Measurements from ENCODE around the gene SULT1A4. TPM values are rescaled to one million over a fixed set of nuclear protein-coding genes. Genes with fewer than 3 reads are reported as not detected.
"Not testable (repeated sequence)": the region's sequence is repeated elsewhere in the genome, so short reads cannot be mapped to it uniquely, and the experiment has no call there.

Gene SULT1A4
- 10 to 100 TPM; 14.5 to 26.1 (median 20.8) TPM for polyA plus RNA-seq (ENCODE audit: insufficient read length in 3 of 3)
- long read RNA-seq, donor 1: 0 reads
- long read RNA-seq, donor 2: 0 reads
- long read RNA-seq, donor 3, partial matches to known transcripts: 0 of 3 reads
- long read RNA-seq, donor 3, other reads (novel, unspliced or antisense): 0 of 3 reads
- long read RNA-seq, donor 4, partial matches to known transcripts: 0 of 2 reads
- long read RNA-seq, donor 4, other reads (novel, unspliced or antisense): 0 of 2 reads
- long read RNA-seq, donor 5: 0 reads
- long read RNA-seq, donor 6: 0 reads
- long read RNA-seq, donor 7: 0 reads
- long read RNA-seq, donor 8: 0 reads
- long read RNA-seq, donor 9: 0 reads
- long read RNA-seq, donor 10, partial matches to known transcripts: 0 of 1 reads
- long read RNA-seq, donor 10, other reads (novel, unspliced or antisense): 0 of 1 reads
- long read RNA-seq, donor 11, partial matches to known transcripts: 0 of 1 reads
- long read RNA-seq, donor 11, other reads (novel, unspliced or antisense): 0 of 1 reads
- long read RNA-seq, donor 12: 0 reads
- long read RNA-seq, donor 13: 0 reads
- long read RNA-seq, donor 14, partial matches to known transcripts: 0 of 1 reads
- long read RNA-seq, donor 14, other reads (novel, unspliced or antisense): 0 of 1 reads
- long read RNA-seq, donor 15, partial matches to known transcripts: 0 of 1 reads
- long read RNA-seq, donor 15, other reads (novel, unspliced or antisense): 0 of 1 reads
- long read RNA-seq, donor 16, partial matches to known transcripts: 0 of 2 reads
- long read RNA-seq, donor 16, other reads (novel, unspliced or antisense): 0 of 2 reads

DNA sequence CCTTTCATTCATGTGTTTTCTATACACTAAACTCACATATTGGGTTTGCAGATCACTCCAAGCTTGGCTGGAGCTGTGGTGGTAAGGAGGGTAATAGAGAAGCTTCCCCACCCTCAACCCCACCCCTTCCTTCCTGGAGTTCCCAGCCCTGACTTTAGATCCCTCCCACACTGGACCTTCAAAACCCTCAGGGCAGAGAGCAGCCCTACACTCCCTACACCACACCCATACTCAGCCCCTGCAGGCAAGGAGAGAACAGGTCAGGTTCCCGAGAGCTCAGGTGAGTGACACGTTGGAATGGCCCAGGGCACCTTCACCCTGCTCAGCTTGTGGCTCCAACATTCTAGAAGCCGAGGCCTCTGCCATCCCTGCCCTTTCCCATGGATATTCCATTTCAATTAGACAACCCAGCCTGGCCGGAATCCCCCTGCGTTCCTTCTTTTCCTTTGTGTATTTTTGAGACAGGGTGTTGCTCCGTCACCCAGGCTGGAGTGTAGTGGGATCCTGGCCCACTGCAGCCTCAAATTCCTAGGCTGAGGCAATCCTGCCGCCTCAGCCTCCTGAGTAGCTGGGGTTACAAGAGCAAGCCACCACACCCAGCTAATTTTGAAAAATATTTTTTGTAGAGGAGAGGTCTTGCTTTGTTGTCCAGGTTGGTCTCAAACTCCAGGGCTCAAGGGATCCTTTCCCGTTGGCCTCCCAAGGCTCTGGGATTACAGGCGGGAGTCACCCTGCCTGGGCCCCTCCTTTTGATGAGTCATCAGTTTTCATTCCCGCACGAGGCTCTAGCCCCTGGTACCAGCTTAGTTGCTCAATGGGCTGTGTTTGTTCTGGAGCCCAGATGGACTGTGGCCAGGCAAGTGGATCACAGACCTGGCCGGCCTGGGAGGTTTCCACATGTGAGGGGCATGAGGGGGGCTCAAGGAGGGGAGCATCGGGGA lies at the start of gene SULT1A4:
Gene SULT1A4 (plus strand): TSS at position 208 of the 941 bp plus-strand sequence. CDS start 1,473 bp downstream, outside the sequence.
- not testable (repeated sequence) for DNase-seq (ENCODE audit: extremely low read depth in 1 of 11, low read depth in 9 of 11, low spot score in 4 of 11)

DNA sequence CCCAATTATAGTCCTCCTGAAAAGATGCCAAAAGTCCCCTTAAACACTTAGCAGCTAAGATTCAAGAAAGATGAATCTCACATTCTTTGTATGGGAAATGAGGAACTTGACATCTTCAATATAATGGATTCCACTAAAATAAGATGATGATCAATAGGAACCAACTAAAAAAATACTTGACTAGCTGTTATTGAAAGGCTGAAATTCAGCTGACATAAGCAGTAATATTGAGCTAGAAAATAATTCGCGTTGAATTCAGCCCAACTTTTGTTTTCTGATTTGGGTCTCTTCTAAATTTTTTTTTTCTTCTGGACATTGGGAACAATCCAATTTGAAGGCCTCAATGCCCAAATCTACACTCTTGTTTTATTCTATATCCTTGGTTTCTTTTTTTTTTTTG lies 36.1 kb upstream of the SULT1A4 start:
- not testable (repeated sequence) for DNase-seq (ENCODE audit: extremely low read depth in 1 of 11, low read depth in 9 of 11, low spot score in 4 of 11)

DNA sequence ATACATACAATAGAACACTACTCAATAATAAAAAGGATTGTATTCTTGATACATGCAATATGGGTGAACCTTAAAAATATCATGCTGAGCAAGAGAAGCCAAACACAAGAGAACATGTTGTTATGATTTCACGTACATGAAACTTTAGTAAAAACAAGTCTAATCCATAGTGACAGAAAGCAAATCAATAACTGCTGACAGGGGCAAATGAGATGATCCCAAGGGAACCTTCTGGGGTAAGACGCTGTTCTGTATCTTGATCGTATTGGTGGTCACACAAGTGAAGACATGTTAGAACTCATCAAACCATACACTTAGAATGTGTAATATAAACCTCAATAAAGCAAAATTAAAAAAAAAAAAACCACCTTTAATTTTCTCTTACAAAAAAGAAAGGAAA lies 34.3 kb upstream of the SULT1A4 start:
- not testable (repeated sequence) for DNase-seq (ENCODE audit: extremely low read depth in 1 of 11, low read depth in 9 of 11, low spot score in 4 of 11)

DNA sequence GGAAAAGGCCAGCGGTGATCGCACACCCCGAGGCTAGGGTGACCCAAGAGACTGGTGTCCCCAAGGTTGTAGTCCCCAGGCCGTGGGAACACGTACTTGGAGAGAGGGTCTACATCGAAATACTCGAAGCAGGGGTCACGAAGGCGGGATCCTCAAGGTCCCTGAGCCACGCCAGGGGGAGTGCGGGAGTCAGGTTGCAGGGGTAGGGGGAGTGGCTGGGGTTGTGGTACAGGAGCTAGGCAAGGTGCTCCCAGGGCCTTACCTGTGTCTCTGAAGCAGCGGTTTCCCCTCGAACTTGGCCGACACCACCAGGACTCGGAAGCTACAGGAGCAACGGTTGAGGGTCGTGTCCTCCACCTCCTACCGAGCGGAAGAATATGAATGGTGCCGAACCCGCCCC lies 6.0 kb upstream of the SULT1A4 start:
- DNase-seq (ENCODE audit: extremely low read depth in 1 of 11, low read depth in 9 of 11, low spot score in 4 of 11): not testable (repeated sequence)

DNA sequence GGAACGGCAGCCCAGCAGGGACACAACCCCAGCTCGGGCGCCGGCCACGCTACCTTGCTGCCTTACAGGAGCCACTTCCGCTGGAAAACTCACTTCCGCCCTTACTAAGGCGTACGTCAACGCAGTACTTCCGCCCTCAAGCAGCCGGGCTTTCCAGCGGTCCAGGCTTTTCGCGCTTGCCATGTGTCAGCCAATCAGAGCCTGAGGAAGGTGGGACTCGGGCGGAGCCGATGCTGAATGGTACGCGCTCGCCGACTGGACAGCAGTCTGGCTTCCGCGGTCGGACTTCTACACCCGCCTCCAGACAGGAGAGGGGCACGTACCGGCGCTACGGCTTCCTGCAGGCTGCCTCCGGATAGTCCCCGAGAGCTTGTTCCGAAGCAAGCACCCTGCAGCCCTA lies 5.4 kb upstream of the SULT1A4 start, which contains the start of the genes BOLA2 and SLX1B:
Gene BOLA2 (minus strand): TSS at position 83 of the 400 bp plus-strand sequence. CDS start 98 bp downstream, outside the sequence.
Gene SLX1B (plus strand): TSS at position 265 of the 400 bp plus-strand sequence.
- DNase-seq (ENCODE audit: extremely low read depth in 1 of 11, low read depth in 9 of 11, low spot score in 4 of 11): not testable (repeated sequence)

DNA sequence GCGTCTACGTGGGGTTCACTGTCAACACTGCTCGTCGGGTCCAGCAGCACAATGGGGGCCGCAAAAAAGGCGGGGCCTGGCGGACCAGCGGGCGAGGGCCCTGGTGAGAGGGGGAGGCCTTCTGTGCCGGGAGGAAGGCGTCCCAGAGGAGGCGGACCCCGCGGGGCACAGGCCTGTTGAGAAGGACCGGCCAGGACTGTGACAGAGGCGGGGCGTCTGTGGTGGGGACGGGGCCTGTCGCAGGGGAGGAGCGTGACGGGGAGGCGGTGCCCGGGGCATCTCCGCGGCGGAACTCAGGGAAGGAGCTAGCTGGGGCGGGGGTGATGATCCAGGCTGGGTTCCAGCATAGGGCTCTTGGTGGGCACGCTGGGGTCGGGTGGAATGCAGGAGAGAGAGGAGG lies 4.9 kb upstream of the SULT1A4 start:
- DNase-seq (ENCODE audit: extremely low read depth in 1 of 11, low read depth in 9 of 11, low spot score in 4 of 11): not testable (repeated sequence)

DNA sequence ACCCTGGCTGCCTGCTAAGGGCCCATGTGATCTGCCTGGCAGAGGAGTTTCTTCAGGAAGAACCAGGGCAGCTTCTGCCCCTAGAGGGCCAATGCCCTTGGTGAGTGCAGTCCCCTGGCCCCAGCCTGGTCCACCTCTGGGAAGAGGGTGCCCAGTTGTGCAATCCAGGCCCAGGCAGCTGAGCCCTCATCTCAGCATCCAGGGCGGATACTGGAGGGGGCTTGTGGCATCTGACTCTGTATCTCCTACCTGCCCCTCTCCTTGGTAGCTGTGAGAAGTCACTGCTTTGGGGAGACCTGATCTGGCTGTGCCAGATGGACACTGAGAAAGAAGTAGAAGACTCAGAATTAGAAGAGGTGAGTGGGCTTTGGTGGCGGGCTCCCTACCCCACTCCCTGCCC lies 2.1 kb upstream of the SULT1A4 start:
- DNase-seq (ENCODE audit: extremely low read depth in 1 of 11, low read depth in 9 of 11, low spot score in 4 of 11): not testable (repeated sequence)

DNA sequence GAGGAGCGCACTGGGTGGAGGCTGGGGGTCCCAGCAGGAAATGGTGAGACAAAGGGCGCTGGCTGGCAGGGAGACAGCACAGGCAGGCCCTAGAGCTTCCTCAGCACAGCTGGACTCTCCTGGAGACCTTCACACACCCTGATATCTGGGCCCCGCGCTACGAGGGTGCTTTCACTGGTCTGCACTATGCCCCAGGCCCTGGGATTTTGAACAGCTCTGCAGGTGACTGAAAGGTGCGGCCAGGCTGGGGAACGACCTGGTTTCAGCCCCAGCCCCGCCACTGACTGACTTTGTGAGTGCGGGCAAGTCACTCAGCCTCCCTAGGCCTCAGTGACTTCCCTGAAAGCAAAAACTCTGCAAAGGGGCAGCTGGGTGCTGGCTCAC lies 926 bp downstream of the SULT1A4 start:
- DNase-seq (ENCODE audit: extremely low read depth in 1 of 11, low read depth in 9 of 11, low spot score in 4 of 11): not testable (repeated sequence)

DNA sequence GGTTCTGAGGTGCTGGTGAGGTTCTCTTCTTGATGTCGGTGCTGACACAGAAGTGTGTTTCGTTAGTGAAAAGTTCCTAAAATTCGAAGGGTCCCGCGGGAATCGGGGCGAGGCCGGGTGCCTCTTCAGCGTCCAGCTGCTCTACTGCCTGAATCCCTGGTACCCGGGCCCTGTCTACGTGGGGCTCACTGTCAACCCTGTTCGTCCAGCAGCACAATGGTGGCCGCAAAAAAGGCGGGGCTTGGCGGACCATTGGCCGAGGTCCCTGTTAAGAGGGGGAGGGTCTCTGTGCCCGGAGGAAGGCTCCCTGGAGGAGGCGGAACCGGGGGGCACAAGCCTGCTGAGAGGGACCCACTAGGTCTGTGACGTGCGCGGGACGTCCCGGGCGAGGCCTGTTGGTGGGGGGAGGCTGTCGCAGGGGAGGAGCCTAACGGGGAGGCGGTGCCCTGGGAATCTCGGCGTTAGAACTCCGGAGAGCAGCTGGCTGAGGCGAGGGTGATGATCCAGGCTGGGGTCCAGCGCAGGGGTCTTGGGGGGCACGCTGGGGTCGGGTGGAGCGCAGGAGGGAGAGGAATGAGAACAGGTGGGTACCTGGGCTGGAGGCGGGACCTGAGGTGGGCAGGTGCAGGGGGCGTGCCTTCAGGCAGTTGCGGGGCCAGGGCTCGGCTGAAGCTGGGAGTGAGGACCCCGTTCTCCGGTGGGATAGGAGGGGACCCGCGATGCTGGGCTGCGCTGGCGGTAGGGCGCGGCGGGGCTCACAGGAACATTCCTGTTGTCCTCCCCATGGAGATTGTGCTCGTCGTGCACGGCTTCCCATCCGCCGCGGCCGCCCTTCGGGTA lies 6.5 kb downstream of the SULT1A4 start:
- not testable (repeated sequence) for DNase-seq (ENCODE audit: extremely low read depth in 1 of 11, low read depth in 9 of 11, low spot score in 4 of 11)

DNA sequence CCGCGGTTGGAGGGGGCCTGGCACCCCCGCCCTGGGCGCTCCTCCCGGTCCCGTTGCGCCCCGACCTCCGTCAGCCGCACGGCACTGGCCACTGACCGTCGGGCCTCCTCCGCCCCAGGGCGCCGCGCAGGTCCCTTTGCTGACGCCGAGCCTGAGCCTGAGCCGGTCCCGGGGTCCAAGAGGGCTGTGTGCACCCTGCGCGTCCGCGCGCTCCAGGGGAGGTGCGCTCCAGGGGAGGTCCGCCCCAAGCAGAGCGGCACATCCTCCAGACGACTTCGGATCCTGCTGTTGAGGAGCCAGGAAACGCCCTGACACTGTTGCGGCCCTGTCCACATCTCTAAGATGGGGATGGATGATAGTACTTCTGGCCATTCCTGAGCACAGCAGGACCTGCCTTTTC lies 7.2 kb downstream of the SULT1A4 start:
- not testable (repeated sequence) for DNase-seq (ENCODE audit: extremely low read depth in 1 of 11, low read depth in 9 of 11, low spot score in 4 of 11)

DNA sequence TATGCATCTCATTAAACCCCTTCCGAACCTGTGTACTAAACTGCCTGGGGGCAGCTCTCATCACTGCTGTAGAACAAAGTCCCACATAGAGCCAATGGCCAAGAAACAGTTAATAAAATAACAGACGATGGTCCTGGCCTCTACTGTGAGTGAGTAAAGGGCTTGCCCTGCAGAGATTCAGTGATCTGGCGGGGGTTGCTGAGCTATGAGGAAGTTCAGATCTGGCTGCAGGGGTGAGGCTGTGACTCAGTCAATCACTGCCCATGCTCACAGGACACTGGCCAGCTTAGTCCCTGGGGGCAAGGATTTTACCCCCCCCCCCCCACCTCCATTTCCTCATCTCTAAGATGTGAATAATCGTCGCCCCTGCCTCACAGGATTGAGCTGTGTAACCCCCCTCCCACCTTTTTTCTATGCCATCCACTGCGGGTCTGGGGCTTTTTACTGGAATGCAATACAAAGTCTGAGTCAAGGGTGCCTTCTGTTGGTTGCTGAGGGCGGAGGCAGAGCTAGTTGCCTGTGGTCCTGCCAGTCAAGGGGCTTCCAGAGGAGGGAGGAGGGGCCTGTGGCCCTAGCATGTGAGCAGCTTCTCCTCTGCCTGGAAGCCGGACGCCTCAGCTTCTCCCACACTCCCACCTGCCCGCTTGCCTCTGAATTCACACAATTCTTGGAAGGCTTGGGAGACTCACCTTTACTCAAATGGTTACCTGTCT lies 8.1 kb downstream of the SULT1A4 start:
- not testable (repeated sequence) for DNase-seq (ENCODE audit: extremely low read depth in 1 of 11, low read depth in 9 of 11, low spot score in 4 of 11)

DNA sequence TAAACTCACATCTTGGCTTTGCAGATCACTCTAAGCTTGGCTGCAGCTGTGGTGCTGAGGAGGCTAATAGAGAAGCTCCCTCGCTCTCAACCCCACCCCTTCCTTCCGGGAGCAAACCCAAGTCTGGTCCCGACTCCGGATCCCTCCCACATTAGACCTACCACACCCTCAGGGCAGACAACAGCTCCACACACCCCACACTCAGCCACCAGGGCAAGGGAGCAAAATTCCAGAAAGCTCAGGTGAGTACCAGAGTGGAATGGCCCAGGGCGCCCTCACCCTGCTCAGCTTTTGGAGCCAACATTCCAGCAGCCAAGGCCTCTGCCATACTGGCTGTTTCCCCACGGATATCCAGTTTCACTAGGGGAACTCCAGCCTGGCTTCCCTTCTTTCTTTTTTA lies 9.9 kb downstream of the SULT1A4 start:
- DNase-seq (ENCODE audit: extremely low read depth in 1 of 11, low read depth in 9 of 11, low spot score in 4 of 11): not testable (repeated sequence)

DNA sequence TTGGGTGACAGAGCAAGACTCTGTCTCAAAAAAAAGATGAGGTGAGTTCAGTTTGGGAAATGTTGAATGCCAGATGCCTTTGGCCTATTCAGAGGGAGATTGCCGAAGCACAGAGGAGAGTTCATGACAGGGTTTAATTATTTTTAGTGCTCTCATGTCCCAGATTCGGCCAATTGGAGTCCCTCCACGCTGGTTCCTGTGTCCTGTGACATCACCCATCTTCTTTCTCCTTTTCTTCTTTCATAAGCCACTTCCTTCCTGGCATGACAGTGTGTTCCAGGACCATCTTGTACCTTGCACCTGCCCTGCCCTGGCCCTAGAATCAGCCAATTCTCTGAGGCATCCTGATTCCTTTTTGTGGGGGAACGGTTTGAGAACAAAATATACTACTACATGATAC lies 12.4 kb downstream of the SULT1A4 start:
- DNase-seq (ENCODE audit: extremely low read depth in 1 of 11, low read depth in 9 of 11, low spot score in 4 of 11): not testable (repeated sequence)

DNA sequence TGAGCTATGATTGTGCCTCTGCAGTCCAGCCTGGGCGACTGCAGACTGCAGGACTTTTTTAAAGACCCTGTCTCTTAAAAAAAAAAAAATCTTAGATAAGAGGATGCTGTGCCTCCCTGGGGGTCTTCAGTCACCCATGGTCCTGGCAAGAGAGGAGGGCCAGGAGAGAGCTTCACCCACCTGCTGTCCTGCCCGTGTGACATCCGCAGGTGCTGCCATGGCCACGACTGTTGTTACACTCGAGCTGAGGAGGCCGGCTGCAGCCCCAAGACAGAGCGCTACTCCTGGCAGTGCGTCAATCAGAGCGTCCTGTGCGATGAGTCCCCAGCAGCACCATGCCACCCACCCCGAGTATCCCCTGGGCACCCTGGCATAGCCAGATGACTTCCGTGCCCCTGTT lies 22.6 kb downstream of the SULT1A4 start:
- DNase-seq (ENCODE audit: extremely low read depth in 1 of 11, low read depth in 9 of 11, low spot score in 4 of 11): not testable (repeated sequence)

DNA sequence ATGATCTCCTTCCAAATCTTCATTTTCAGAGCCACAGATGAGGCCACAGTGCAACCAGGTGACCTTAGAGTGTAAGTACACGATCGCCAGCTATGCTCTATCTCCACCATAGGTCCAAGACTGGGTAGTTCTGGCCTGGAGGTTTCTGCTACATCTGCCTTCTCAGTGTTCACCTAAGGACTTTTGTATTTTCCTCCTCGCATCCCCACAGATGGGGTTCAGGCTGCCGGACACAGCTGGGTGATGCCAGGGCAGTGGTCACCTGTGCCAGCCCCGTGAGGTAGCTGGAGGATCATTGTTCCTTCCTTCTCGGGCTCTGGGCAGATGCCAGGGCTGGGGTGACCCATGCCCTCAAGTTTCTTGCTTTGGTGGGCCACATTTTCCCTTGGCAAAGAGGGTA lies 46.6 kb downstream of the SULT1A4 start, which contains the start of gene NPIPB12:
Gene NPIPB12 (minus strand): TSS at position 101 of the 400 bp plus-strand sequence.
- DNase-seq (ENCODE audit: extremely low read depth in 1 of 11, low read depth in 9 of 11, low spot score in 4 of 11): not testable (repeated sequence)
